Smooth muscle cell (in vitro differentiated cells): ENCODE measurements around the gene EIF4H. TPM values are rescaled to one million over a fixed set of nuclear protein-coding genes. Genes with fewer than 3 reads are reported as not detected.

ENCODE experiments used
- DNase-seq: peaks from one replicate; lab custom pipeline; 2025; ENCODE audit not compliant: unreplicated experiment; lab: John Stamatoyannopoulos, UW
- H2AFZ ChIP-seq: fragments of 200-600 bp; sonication (generic); 2 replicates; pipeline ENCODE4 v1.6.0; 2016; ENCODE audit warnings: antibody characterized with exemption, low read depth, mild to moderate bottlenecking
- H3F3A ChIP-seq: fragments of 200-600 bp; sonication (generic); 2 replicates; pipeline ENCODE4 v1.6.0; 2017; ENCODE audit warnings: antibody characterized with exemption, low read depth
- H3K27ac ChIP-seq: fragments of 200-600 bp; sonication (generic); 2 replicates; pipeline ENCODE4 v1.5.1; 2016; ENCODE audit warnings: low read depth, mild to moderate bottlenecking
- H3K27me3 ChIP-seq: fragments of 200-600 bp; sonication (generic); 2 replicates; pipeline ENCODE4 v1.6.1; 2016; ENCODE audit warnings: low read depth, mild to moderate bottlenecking
- H3K36me3 ChIP-seq: fragments of 200-600 bp; sonication (generic); 2 replicates; pipeline ENCODE4 v1.5.1; 2016; ENCODE audit warnings: low read depth
- H3K4me1 ChIP-seq: fragments of 200-600 bp; sonication (generic); 2 replicates; pipeline ENCODE4 v1.5.1; 2016; ENCODE audit warnings: low read depth
- H3K4me2 ChIP-seq: fragments of 200-600 bp; sonication (generic); 2 replicates; pipeline ENCODE4 v1.6.0; 2016; ENCODE audit warnings: mild to moderate bottlenecking
- H3K4me3 ChIP-seq: fragments of 200-600 bp; sonication (generic); 2 replicates; pipeline ENCODE4 v1.5.1; 2016; ENCODE audit warnings: mild to moderate bottlenecking
- H3K79me2 ChIP-seq: fragments of 200-600 bp; sonication (generic); 2 replicates; pipeline ENCODE4 v1.6.0; 2016; ENCODE audit warnings: low read depth, mild to moderate bottlenecking
- H3K9ac ChIP-seq: fragments of 200-600 bp; sonication (generic); 2 replicates; pipeline ENCODE4 v1.6.0; 2016; ENCODE audit warnings: low read depth
- H3K9me3 ChIP-seq: fragments of 200-600 bp; sonication (generic); replicated peaks from 2 replicates; pipeline ENCODE4 v1.5.1; 2016; ENCODE audit warnings: low read depth
- H4K20me1 ChIP-seq: fragments of 200-600 bp; sonication (generic); 2 replicates; pipeline ENCODE4 v1.6.0; 2016; ENCODE audit warnings: low read depth
- CTCF ChIP-seq: fragments of 200-600 bp; sonication (generic); IDR thresholded peaks from 2 replicates; pipeline ENCODE4 v1.5.1; 2017; ENCODE audit warnings: borderline replicate concordance, mild to moderate bottlenecking, antibody characterized with exemption; ENCODE audit not compliant: insufficient read depth, poor library complexity, severe bottlenecking
- WGBS: methylation state at CpG from one replicate; pipeline ENCODE4 v1.1.7; 2016; ENCODE audit warnings: low lambda C conversion rate; 5-methylcytosine and 5-hydroxymethylcytosine counted together
- microRNA counts: library from miRNA; unstranded; fragments of <30 nt; microRNA quantifications from one replicate; lab custom pipeline; 2016
- microRNA-seq: library from miRNA; unstranded; fragments of <30 nt; microRNA quantifications from one replicate; pipeline ENCODE4, GENCODE V29; 2016; ENCODE audit warnings: borderline number of aligned reads
- polyA plus RNA-seq: library from polyadenylated mRNA; unstranded; fragments of >200 nt; fragmentation: Nextera tagmentation; extraction: Ambion mirVana; gene quantifications from 2 replicates; pipeline ENCODE4 v1.2.1, GENCODE V29; 2016
- small RNA-seq: library from RNA; depleted of rRNA; stranded (forward); fragments of <200 nt; gene quantifications from one replicate; pipeline ENCODE3, GENCODE V24; 2014
- total RNA-seq: library from RNA; depleted of rRNA; stranded (reverse); fragments of >200 nt; gene quantifications from 2 replicates; pipeline ENCODE4 v1.2.3, GENCODE V29; 2014

Gene EIF4H
- total and polyA plus RNA-seq, 2 experiments from 2014 or later: 168 to 222 TPM

- DNase-seq: no peak
Observed at GRCh38 chr7:74240482-74240881, 66.3 kb downstream of the EIF4H start.

DNA sequence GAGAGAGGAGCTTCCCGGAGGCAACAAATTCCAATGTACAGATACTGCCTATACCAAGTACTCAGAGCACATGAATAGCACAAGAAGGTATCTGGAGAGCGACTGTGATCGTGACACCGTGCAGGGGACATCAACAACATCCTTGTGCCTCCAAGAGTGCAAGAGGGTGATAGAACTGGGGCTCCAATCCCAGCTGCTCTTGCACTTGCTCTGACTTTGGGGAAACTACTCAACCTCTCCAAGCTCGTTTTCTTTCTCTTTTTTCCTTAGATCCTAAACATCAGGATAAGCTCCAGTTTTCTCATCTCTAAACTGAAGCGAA lies 67.9 kb downstream of the EIF4H start:
- H3K4me1 ChIP-seq: no peaks in the 10 kb centered on the region
- H3K9ac ChIP-seq: no peak overlapping the region
- H3K9me3 ChIP-seq: no peaks in the 10 kb centered on the region
- H3K27me3 ChIP-seq: no peaks in the 10 kb centered on the region
- H3K79me2 ChIP-seq: no peaks in the 10 kb centered on the region
- H3K4me3 ChIP-seq: no peak overlapping the region
- H4K20me1 ChIP-seq: no peaks in the 10 kb centered on the region
- H2AFZ ChIP-seq: no peak overlapping the region
- TF ChIP-seq CTCF: no peak
- WGBS: 97% methylated on average over 6 of the region's 6 CpGs
- no peak overlapping the region for H3K27ac ChIP-seq
- no peaks in the 10 kb centered on the region for H3F3A ChIP-seq
- H3K36me3 ChIP-seq: no peaks in the 10 kb centered on the region
- DNase-seq: no peak
- no peak overlapping the region for H3K4me2 ChIP-seq

More at GRCh38 chr7:74240482-74240881, 66.3 kb downstream of the EIF4H start:
- WGBS: 96% methylated on average over 3 of the region's 4 CpGs
- Histone ChIP-seq H3K9me3 (no peaks in the 10 kb centered on the region), H4K20me1 (no peaks in the 10 kb centered on the region), H3K27ac (no peak overlapping the region), H3K79me2 (no peaks in the 10 kb centered on the region), H3F3A (no peaks in the 10 kb centered on the region), H3K27me3 (no peaks in the 10 kb centered on the region), H3K4me1 (no peaks in the 10 kb centered on the region), H3K36me3 (no peaks in the 10 kb centered on the region), H3K4me2 (no peak overlapping the region), H3K9ac (no peak overlapping the region), H3K4me3 (no peak overlapping the region), H2AFZ (no peak overlapping the region)
- no peak for TF ChIP-seq CTCF

GRCh38 chr7:74246497-74246896 lies 72.3 kb downstream of the EIF4H start:
- H3K4me1 ChIP-seq: no peaks in the 10 kb centered on the region
- no peak overlapping the region for H2AFZ ChIP-seq
- H3K36me3 ChIP-seq: no peaks in the 10 kb centered on the region
- no peaks in the 10 kb centered on the region for H4K20me1 ChIP-seq
- no peak overlapping the region for H3K27ac ChIP-seq
- H3K4me3 ChIP-seq: no peak overlapping the region
- no peaks in the 10 kb centered on the region for H3K79me2 ChIP-seq
- no peaks in the 10 kb centered on the region for H3K27me3 ChIP-seq
- WGBS: 84% methylated on average over 4 of the region's 4 CpGs
- H3K4me2 ChIP-seq: no peak overlapping the region
- DNase-seq: no peak
- no peaks in the 10 kb centered on the region for H3F3A ChIP-seq
- TF ChIP-seq CTCF: no peak
- no peak overlapping the region for H3K9ac ChIP-seq
- H3K9me3 ChIP-seq: no peaks in the 10 kb centered on the region

MicroRNAs encoded within 50 kb of the gene (microRNA counts, 767-probe panel; counts per million panel counts)
- microRNA hsa-miR-590-3p (lab: Ali Mortazavi, UCI): 183 counts per million
- microRNA hsa-miR-590-5p (lab: Ali Mortazavi, UCI): 183 counts per million

Small RNAs within 50 kb of the gene (microRNA-seq; reads per million reads assigned to microRNA genes)
- gene MIR590: 372 reads per million, percentile 72 among the genes with 10 or more reads in this experiment

Small RNAs within 50 kb of the gene (small RNA-seq; reads per million reads assigned to genes)
- gene MIR590: 0.47 reads per million, percentile 16 among the genes with 10 or more reads in this experiment

Other genes with a start within 250 kb of the EIF4H start
- 0.13 and 1.1 TPM in 2 replicates for gene ELN, start 146.2 kb upstream of the EIF4H start, total RNA-seq
- gene ELN, start 146.2 kb upstream of the EIF4H start, polyA plus RNA-seq: 0.21 TPM in 1 of 2 replicates, not detected in the other
- gene LIMK1, start 90.6 kb upstream of the EIF4H start, total RNA-seq: 22.9 and 29.2 TPM in 2 replicates
- 23.6 and 27.9 TPM in 2 replicates for gene LIMK1, start 90.6 kb upstream of the EIF4H start, polyA plus RNA-seq
- 0.54 TPM in 1 of 2 replicates, not detected in the other for gene LAT2, start 35.6 kb downstream of the EIF4H start, total RNA-seq
- gene LAT2, start 35.6 kb downstream of the EIF4H start, polyA plus RNA-seq: 0.39 TPM in 1 of 2 replicates, not detected in the other
- gene RFC2, start 80.0 kb downstream of the EIF4H start, total RNA-seq: 12.9 and 29.4 TPM in 2 replicates
- 20.5 and 28.9 TPM in 2 replicates for gene RFC2, start 80.0 kb downstream of the EIF4H start, polyA plus RNA-seq
- 12.1 and 19.4 TPM in 2 replicates for gene CLIP2, start 115.1 kb downstream of the EIF4H start, total RNA-seq
- 15.6 and 23.3 TPM in 2 replicates for gene CLIP2, start 115.1 kb downstream of the EIF4H start, polyA plus RNA-seq